ENCODE measurements around the gene IGF2BP2.

DNA sequence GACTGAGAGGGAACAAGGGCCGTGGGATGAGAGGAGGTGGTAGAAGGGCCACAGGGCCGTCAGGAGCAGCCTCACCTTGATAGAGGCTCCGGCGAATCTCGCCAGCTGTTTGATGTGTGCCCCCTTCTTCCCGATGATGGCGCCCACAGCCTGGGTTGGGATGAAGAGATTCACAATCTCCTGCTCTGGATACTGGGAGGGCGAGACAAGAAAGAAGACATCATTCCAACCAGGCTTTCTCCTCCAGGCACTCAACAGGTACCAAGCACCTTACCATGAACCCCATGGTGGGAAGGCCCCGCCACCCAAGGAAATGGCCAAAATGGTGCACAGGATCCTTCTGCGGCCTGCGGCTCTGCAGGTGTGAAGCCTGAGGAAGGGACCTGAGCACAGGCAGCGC, 167.6 kb downstream of the IGF2BP2 start:
- TF ChIP-seq POLR2A (IDR thresholded peaks at IDR 0.05) (no peak), POLR2AphosphoS5 (IDR thresholded peaks at IDR 0.05) (no peak), EP300 (IDR thresholded peaks at IDR 0.05) (no peak)
- TF ChIP-seq, protein P1, sequence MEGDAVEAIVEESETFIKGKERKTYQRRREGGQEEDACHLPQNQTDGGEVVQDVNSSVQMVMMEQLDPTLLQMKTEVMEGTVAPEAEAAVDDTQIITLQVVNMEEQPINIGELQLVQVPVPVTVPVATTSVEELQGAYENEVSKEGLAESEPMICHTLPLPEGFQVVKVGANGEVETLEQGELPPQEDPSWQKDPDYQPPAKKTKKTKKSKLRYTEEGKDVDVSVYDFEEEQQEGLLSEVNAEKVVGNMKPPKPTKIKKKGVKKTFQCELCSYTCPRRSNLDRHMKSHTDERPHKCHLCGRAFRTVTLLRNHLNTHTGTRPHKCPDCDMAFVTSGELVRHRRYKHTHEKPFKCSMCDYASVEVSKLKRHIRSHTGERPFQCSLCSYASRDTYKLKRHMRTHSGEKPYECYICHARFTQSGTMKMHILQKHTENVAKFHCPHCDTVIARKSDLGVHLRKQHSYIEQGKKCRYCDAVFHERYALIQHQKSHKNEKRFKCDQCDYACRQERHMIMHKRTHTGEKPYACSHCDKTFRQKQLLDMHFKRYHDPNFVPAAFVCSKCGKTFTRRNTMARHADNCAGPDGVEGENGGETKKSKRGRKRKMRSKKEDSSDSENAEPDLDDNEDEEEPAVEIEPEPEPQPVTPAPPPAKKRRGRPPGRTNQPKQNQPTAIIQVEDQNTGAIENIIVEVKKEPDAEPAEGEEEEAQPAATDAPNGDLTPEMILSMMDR (IDR thresholded peaks at IDR 0.05) = no peak
